Esophagus squamous epithelium (tissue), 5 donors: ENCODE data around the gene PPP1R3C. TPM values are rescaled to one million over a fixed set of nuclear protein-coding genes. Genes with fewer than 3 reads are reported as not detected.

ENCODE experiments used
- DNase-seq: peaks from one replicate; lab custom pipeline; 2025; lab: John Stamatoyannopoulos, UW
- H3K27ac ChIP-seq, 4 donors: fragments of 200-600 bp; sonication (generic); one replicate each; pipeline ENCODE4 v1.5.1; 2016 to 2019; ENCODE audit warnings: mild to moderate bottlenecking in 1 of 4
- H3K27me3 ChIP-seq, 4 donors: fragments of 200-600 bp; sonication (generic); 1 replicate in 3 of 4; 2 replicates in 1 of 4; pipeline versions ENCODE4 v1.5.1 to v1.6.0; 2017 to 2021; ENCODE audit warnings: antibody characterized with exemption in 1 of 4
- H3K36me3 ChIP-seq, 3 donors: fragments of 200-600 bp; sonication (generic); one replicate each; pipeline ENCODE4 v1.5.1; 2016 to 2019
- H3K4me1 ChIP-seq, 3 donors: fragments of 200-600 bp; sonication (generic); one replicate each; pipeline ENCODE4 v1.5.1; 2017 to 2019
- H3K4me3 ChIP-seq, 4 donors: fragments of 200-600 bp; sonication (generic); 1 replicate in 3 of 4; 2 replicates in 1 of 4; pipeline ENCODE4 v1.5.1; 2016 to 2019; ENCODE audit warnings: mild to moderate bottlenecking in 2 of 4, moderate library complexity in 1 of 4
- H3K9me3 ChIP-seq, 3 donors: fragments of 200-600 bp; sonication (generic); one replicate each; pipeline ENCODE4 v1.5.1; 2016 to 2019
- CTCF ChIP-seq, 6 experiments: fragments of 450-650 bp in 4 of 6; fragments of 200-600 bp in 2 of 6; sonication (generic) in 2 of 6; IDR thresholded peaks; one replicate each; pipeline ENCODE4 v1.5.1; 2016 to 2019; ENCODE audit warnings: antibody characterized with exemption in 6 of 6, mild to moderate bottlenecking in 4 of 6, moderate library complexity in 4 of 6
- POLR2A ChIP-seq, 4 donors: fragments of 450-650 bp; IDR thresholded peaks; one replicate each; pipeline ENCODE4 v1.6.1; 2017; ENCODE audit warnings: antibody characterized with exemption in 4 of 4, mild to moderate bottlenecking in 4 of 4, moderate library complexity in 3 of 4
- WGBS, 2 donors: methylation state at CpG; one replicate each; pipeline ENCODE4 v1.1.5; 2018; 5-methylcytosine and 5-hydroxymethylcytosine counted together
- intact Hi-C: fragments of 100-400 bp; cut with DNase I; formaldehyde crosslinking; loops from one replicate; pipeline ENCODE4 v1.15.0; 2022
- total RNA-seq, 4 donors: library from RNA; depleted of rRNA; stranded (reverse); fragments of >200 nt; gene quantifications; one replicate each; pipeline ENCODE4 v1.1.0, GENCODE V29; 2016
- donor health status: DM: yes; HTN: yes; CAD: no.

PPP1R3C gene
- total RNA-seq, 4 donors from 2014 or later, result 8.8 to 70.8 (median 47.9) TPM

DNA sequence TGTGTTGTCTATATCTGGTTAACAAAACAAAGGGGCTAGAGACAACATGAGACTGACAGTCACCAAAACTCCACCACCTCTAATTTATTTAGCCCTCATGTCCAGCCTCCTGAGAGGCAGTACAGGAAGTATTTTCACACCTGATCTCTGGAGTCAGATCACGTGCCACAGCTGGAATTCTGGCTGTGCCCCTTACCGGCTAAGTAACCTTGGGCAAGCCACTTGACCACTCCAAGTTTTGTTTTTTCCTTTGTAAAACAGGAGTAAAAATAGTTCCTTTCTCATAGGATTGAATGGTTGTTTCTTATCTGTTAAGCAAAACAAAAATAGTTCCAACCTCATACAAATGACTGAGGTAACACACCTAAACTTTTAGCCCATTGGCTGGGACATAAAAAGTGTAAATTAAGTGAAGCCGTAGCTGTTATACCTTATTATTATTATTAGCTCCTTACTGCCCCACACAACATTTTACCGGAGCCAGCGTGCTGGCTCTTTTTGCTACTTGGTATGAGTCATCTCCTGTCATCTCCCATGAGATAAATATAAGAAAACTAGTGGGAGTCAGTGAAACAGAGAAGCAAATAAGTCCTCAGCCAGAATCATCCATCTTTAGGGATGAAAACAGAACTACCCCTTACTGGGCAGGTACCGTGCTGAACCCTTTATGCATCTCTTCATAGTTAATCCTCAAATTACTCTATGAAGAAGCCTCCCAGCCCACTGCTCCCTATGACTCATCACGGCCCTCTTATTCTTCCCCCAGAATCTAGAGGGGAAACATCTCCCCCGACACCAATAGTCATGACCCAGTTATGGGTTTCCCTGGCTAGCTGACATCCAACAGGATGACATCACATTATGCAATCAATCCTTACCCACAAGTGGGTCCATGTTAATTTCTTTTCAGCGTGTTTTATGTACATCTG is 44.9 kb downstream of the PPP1R3C start:
- 27 to 33% methylated on average over 9 of the region's 9 CpGs for WGBS, 2 donors
- TF ChIP-seq POLR2A (IDR thresholded peaks at IDR 0.05), result no peak
- TF ChIP-seq CTCF (IDR thresholded peaks at IDR 0.05), result no peak
- Histone ChIP-seq H3K27ac (peak overlapping the region; percentile 11 to 91 (median 84)), H3K36me3 (no peaks in the 10 kb centered on the region), H3K4me1 (peaks cover 7 to 57% (median 41%) of the 10 kb centered on the region in 3 donors), H3K27me3 (no peaks in the 10 kb centered on the region), H3K9me3 (no peaks in the 10 kb centered on the region), H3K4me3 (no peak overlapping the region)
- no peak for DNase-seq
- intact Hi-C loops, result no loop called here

- no peak for TF ChIP-seq CTCF (IDR thresholded peaks at IDR 0.05)
- no peak for TF ChIP-seq POLR2A (IDR thresholded peaks at IDR 0.05)
Measured at GRCh38 chr10:91582153-91582554, 50.7 kb downstream of the PPP1R3C start.

GRCh38 chr10:91579329-91579985 is 53.4 kb downstream of the PPP1R3C start:
- WGBS, 2 donors, result 23 to 26% methylated on average over 2 of the region's 2 CpGs
- no peak for TF ChIP-seq CTCF (IDR thresholded peaks at IDR 0.05)
- no peak for TF ChIP-seq POLR2A (IDR thresholded peaks at IDR 0.05)
- Histone ChIP-seq H3K27me3 (no peaks in the 10 kb centered on the region), H3K36me3 (no peaks in the 10 kb centered on the region), H3K27ac (peak overlapping the region in 1 of 4 donors; percentile 26), H3K4me3 (no peak overlapping the region), H3K4me1 (no peaks in the 10 kb centered on the region), H3K9me3 (no peaks in the 10 kb centered on the region)
- intact Hi-C loops, result no loop called here
- DNase-seq, result no peak

More at GRCh38 chr10:91582153-91582554, 50.7 kb downstream of the PPP1R3C start:
- Histone ChIP-seq H3K9me3 (no peaks in the 10 kb centered on the region), H3K27ac (peak overlapping the region in 2 of 4 donors; percentile 27 to 36), H3K27me3 (no peaks in the 10 kb centered on the region), H3K4me1 (no peaks in the 10 kb centered on the region), H3K36me3 (no peaks in the 10 kb centered on the region), H3K4me3 (no peak overlapping the region)
- no CpG with 5 or more reads among the region's 2 CpGs for WGBS, 2 donors
- intact Hi-C loops, result no loop called here
- DNase-seq, result no peak

Other genes with a start within 250 kb of the PPP1R3C start
- 10 to 100 TPM in 1 of 4 donors, 1 to 10 TPM in 3; 5.0 to 12.8 (median 6.8) TPM for gene HECTD2, start 222.7 kb downstream of the PPP1R3C start, total RNA-seq
- gene TNKS2, start 165.4 kb upstream of the PPP1R3C start, total RNA-seq, result 10 to 100 TPM; 33.1 to 43.5 (median 39.2) TPM